ENCODE data around the gene SLFN13. TPM values are rescaled to one million over a fixed set of nuclear protein-coding genes. Genes with fewer than 3 reads are reported as not detected.

The SLFN13 gene
- total RNA-seq, 1 donor from 2014 or later, result 33.6 TPM

DNA sequence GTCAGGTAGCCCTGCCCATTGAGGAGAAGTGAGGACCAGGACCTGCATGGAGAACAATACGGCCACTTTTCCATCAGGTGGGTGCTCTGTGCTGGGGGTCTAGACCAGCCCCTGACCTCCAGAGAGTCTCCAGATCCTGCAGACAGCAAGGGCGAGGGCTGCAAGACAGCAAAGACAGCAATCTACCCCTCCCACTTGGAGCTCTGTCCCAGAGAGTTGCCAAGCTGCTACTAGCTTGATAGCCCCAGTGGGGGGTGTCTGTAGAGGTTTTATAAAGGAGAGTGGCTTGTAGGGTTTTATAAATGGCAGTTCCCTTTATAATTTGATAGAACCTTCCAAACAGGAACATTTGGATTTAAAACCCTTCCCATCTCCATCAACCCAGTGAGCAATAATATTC is 58.4 kb downstream of the SLFN13 start:
- no peak for DNase-seq (ENCODE audit: low spot score, unreplicated experiment)
- no peaks in the 10 kb centered on the region for H3K4me1 Mint-ChIP-seq (ENCODE audit: low read depth)
- TF ChIP-seq, protein P1, sequence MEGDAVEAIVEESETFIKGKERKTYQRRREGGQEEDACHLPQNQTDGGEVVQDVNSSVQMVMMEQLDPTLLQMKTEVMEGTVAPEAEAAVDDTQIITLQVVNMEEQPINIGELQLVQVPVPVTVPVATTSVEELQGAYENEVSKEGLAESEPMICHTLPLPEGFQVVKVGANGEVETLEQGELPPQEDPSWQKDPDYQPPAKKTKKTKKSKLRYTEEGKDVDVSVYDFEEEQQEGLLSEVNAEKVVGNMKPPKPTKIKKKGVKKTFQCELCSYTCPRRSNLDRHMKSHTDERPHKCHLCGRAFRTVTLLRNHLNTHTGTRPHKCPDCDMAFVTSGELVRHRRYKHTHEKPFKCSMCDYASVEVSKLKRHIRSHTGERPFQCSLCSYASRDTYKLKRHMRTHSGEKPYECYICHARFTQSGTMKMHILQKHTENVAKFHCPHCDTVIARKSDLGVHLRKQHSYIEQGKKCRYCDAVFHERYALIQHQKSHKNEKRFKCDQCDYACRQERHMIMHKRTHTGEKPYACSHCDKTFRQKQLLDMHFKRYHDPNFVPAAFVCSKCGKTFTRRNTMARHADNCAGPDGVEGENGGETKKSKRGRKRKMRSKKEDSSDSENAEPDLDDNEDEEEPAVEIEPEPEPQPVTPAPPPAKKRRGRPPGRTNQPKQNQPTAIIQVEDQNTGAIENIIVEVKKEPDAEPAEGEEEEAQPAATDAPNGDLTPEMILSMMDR (IDR thresholded peaks at IDR 0.05; ENCODE audit: unreplicated experiment), result no peak
- H3K27me3 Mint-ChIP-seq, result peaks cover 10% of the 10 kb centered on the region
- H3K27ac Mint-ChIP-seq, result no peak overlapping the region
- H3K4me3 Mint-ChIP-seq (ENCODE audit: low read depth), result no peak overlapping the region
- H3K9me3 Mint-ChIP-seq (ENCODE audit: low read depth), result peaks cover 10% of the 10 kb centered on the region
- peaks cover 4% of the 10 kb centered on the region for H3K36me3 Mint-ChIP-seq (ENCODE audit: insufficient read depth)

DNA sequence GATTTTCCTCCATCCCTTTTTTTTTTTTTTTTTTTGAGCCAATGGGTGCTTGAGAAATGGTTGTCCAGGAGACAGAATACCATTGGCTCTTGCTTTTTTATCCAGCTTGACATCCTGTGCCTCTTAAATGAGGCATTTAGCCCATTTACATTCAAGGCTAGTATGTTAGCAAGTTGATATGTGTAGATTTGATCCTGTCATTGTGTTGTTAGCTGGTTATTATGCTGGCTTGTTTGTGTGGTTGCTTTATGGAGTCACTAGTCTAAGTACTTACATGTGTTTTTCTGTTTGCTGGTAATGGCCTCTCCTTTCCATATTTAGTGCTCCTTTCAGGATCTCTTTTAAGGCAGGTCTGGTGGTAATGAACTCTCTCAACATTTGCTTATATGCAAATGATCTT is 61.1 kb downstream of the SLFN13 start:
- DNase-seq (ENCODE audit: low spot score, unreplicated experiment), result no peak
- Mint-ChIP-seq H3K27me3 (peaks cover 10% of the 10 kb centered on the region), H3K36me3 (ENCODE audit: insufficient read depth) (no peaks in the 10 kb centered on the region), H3K4me3 (ENCODE audit: low read depth) (no peak overlapping the region), H3K4me1 (ENCODE audit: low read depth) (no peaks in the 10 kb centered on the region), H3K27ac (no peak overlapping the region), H3K9me3 (ENCODE audit: low read depth) (peaks cover 2% of the 10 kb centered on the region)
- TF ChIP-seq, protein P1 (IDR thresholded peaks at IDR 0.05; ENCODE audit: unreplicated experiment), result no peak

Other genes with a start within 250 kb of the SLFN13 start
- gene SLFN5, start 205.7 kb downstream of the SLFN13 start, total RNA-seq, result 12.7 and 13.1 TPM in 2 replicates
- gene SLFN11, start 75.1 kb downstream of the SLFN13 start, total RNA-seq, result 2.1 and 3.0 TPM in 2 replicates
- gene SLFN12, start 16.3 kb downstream of the SLFN13 start, total RNA-seq, result 16.6 and 17.7 TPM in 2 replicates
- gene SLFN12L, start 88.9 kb upstream of the SLFN13 start, total RNA-seq, result not detected in 2 replicates
- not detected in 2 replicates for gene SLFN14, start 112.1 kb upstream of the SLFN13 start, total RNA-seq
- gene PEX12, start 129.8 kb upstream of the SLFN13 start, total RNA-seq, result 4.2 and 5.1 TPM in 2 replicates
- 194 and 200 TPM in 2 replicates for gene AP2B1, start 138.6 kb upstream of the SLFN13 start, total RNA-seq

Data from progenitor cell of endocrine pancreas (in vitro differentiated cells).